ENCODE data around the gene FER1L5.

Gene FER1L5

GRCh38 chr2:96642564-96643360 is at the start of gene FER1L5:
FER1L5 (plus strand) TSS chr2:96642764; CDS start chr2:96642837, 73 bp downstream.
- no peak for DNase-seq

GRCh38 chr2:96594282-96594681 is 48.3 kb upstream of the FER1L5 start:
- no peak for DNase-seq

GRCh38 chr2:96594691-96595152 is 47.8 kb upstream of the FER1L5 start:
- DNase-seq: peak; percentile 27

GRCh38 chr2:96596596-96596995 is 46.0 kb upstream of the FER1L5 start:
- DNase-seq: no peak

- no peak for DNase-seq
Measured at GRCh38 chr2:96599941-96600340, 42.6 kb upstream of the FER1L5 start.

- no peak for DNase-seq
Measured at GRCh38 chr2:96601382-96602292, 40.9 kb upstream of the FER1L5 start.

GRCh38 chr2:96602330-96602823 is 40.2 kb upstream of the FER1L5 start:
- no peak for DNase-seq

- no peak for DNase-seq
Measured at GRCh38 chr2:96604104-96604503, 38.5 kb upstream of the FER1L5 start.

- no peak for DNase-seq
Measured at GRCh38 chr2:96608469-96609455, 33.8 kb upstream of the FER1L5 start.

- no peak for DNase-seq
Measured at GRCh38 chr2:96616128-96616527, 26.4 kb upstream of the FER1L5 start.

- no peak for DNase-seq
Measured at GRCh38 chr2:96616535-96616934, 26.0 kb upstream of the FER1L5 start.

- no peak for DNase-seq
Measured at GRCh38 chr2:96617012-96617411, 25.6 kb upstream of the FER1L5 start.

- no peak for DNase-seq
Measured at GRCh38 chr2:96618596-96619283, 23.8 kb upstream of the FER1L5 start.

GRCh38 chr2:96622544-96622943 is 20.0 kb upstream of the FER1L5 start:
- DNase-seq: no peak

- no peak for DNase-seq
Measured at GRCh38 chr2:96623116-96623515, 19.4 kb upstream of the FER1L5 start.

- DNase-seq: no peak
Measured at GRCh38 chr2:96625571-96626552, 16.7 kb upstream of the FER1L5 start.

GRCh38 chr2:96626553-96626942 is 16.0 kb upstream of the FER1L5 start:
- no peak for DNase-seq

GRCh38 chr2:96631804-96632435 is 10.6 kb upstream of the FER1L5 start:
- DNase-seq: no peak

GRCh38 chr2:96633641-96634040 is 8.9 kb upstream of the FER1L5 start:
- no peak for DNase-seq
